HL-60/S4 treated with retinoic acid at 250 ng/mL for 4 days and 3 days (cell line): ENCODE data around the gene MARK1.

Experiments used
- in situ Hi-C: fragments of 300-500 bp; cut with MboI; formaldehyde crosslinking; loops from 2 replicates; pipeline ENCODE4 v1.7.0; 2022; ENCODE audit warnings: low sequenced_read_pairs

The MARK1 gene

GRCh38 chr1:220528679-220529501 is 954 bp downstream of the MARK1 start:
- in situ Hi-C loops = no loop called here

- in situ Hi-C loops = no loop called here
These were observed 1.6 kb downstream of the MARK1 start for GRCh38 chr1:220529521-220530020.

- in situ Hi-C loops = no loop called here
These were observed 5.7 kb downstream of the MARK1 start for GRCh38 chr1:220533504-220534109.

GRCh38 chr1:220544901-220545303 is 17.0 kb downstream of the MARK1 start:
- in situ Hi-C loops = no loop called here

- in situ Hi-C loops = no loop called here
These were observed 23.0 kb downstream of the MARK1 start for GRCh38 chr1:220550811-220551399.

- in situ Hi-C loops = no loop called here
These were observed 23.8 kb downstream of the MARK1 start for GRCh38 chr1:220551718-220552117.

GRCh38 chr1:220552672-220553260 is 24.8 kb downstream of the MARK1 start:
- in situ Hi-C loops = no loop called here

GRCh38 chr1:220556641-220557040 is 28.7 kb downstream of the MARK1 start:
- in situ Hi-C loops = no loop called here

- in situ Hi-C loops = no loop called here
These were observed 35.6 kb downstream of the MARK1 start for GRCh38 chr1:220563564-220563963.

GRCh38 chr1:220564216-220564615 is 36.3 kb downstream of the MARK1 start:
- in situ Hi-C loops = no loop called here

- in situ Hi-C loops = no loop called here
These were observed 37.7 kb downstream of the MARK1 start for GRCh38 chr1:220565670-220566069.

- in situ Hi-C loops = no loop called here
These were observed 38.9 kb downstream of the MARK1 start for GRCh38 chr1:220566869-220567268.

- in situ Hi-C loops = no loop called here
These were observed 44.5 kb downstream of the MARK1 start for GRCh38 chr1:220572416-220572815.

GRCh38 chr1:220573836-220574235 is 45.9 kb downstream of the MARK1 start:
- in situ Hi-C loops = no loop called here

- in situ Hi-C loops = no loop called here
These were observed 48.0 kb downstream of the MARK1 start for GRCh38 chr1:220575718-220576497.

- in situ Hi-C loops = no loop called here
These were observed 50.0 kb downstream of the MARK1 start for GRCh38 chr1:220577926-220578325.

GRCh38 chr1:220579317-220579716 is 51.4 kb downstream of the MARK1 start:
- in situ Hi-C loops = no loop called here

GRCh38 chr1:220592714-220593113 is 64.8 kb downstream of the MARK1 start:
- in situ Hi-C loops = no loop called here

GRCh38 chr1:220594356-220594755 is 66.4 kb downstream of the MARK1 start:
- in situ Hi-C loops = no loop called here

GRCh38 chr1:220595179-220595578 is 67.2 kb downstream of the MARK1 start:
- in situ Hi-C loops = no loop called here

- in situ Hi-C loops = no loop called here
These were observed 77.0 kb downstream of the MARK1 start for GRCh38 chr1:220604926-220605325.
